HEK293T (cell line): Measurements from ENCODE around the gene PDZK1IP1.

Experiments
- CTCF ChIA-PET: fragments of 350-600 bp; formaldehyde crosslinking; extraction: SDS; loops from one replicate; lab custom pipeline; 2021; ENCODE audit warnings: antibody characterized with exemption, inconsistent platforms; lab: Yijun Ruan, JAX
- POLR2A ChIA-PET: fragments of 350-600 bp; formaldehyde crosslinking; extraction: SDS; loops from one replicate; lab custom pipeline; 2020; ENCODE audit warnings: antibody characterized with exemption, inconsistent platforms; lab: Yijun Ruan, JAX
- DNase-seq: peaks from one replicate; pipeline ENCODE4 v3.0.0; 2012; ENCODE audit warnings: mixed read lengths; ENCODE audit errors: extremely low spot score
- ARNT ChIP-seq: fragments of 450-650 bp; IDR thresholded peaks from 2 replicates; pipeline ENCODE4 v1.6.1; 2017; ENCODE audit warnings: mild to moderate bottlenecking
- BHLHE40 ChIP-seq: fragments of 450-650 bp; IDR thresholded peaks from 2 replicates; pipeline ENCODE4 v1.6.1; 2016; ENCODE audit warnings: mild to moderate bottlenecking, moderate library complexity, borderline replicate concordance
- CTBP1 ChIP-seq: fragments of 450-650 bp; IDR thresholded peaks from 2 replicates; pipeline ENCODE4 v1.6.1; 2016; ENCODE audit warnings: borderline replicate concordance
- ELF4 ChIP-seq: fragments of 450-650 bp; IDR thresholded peaks from 2 replicates; pipeline ENCODE4 v1.6.1; 2017; ENCODE audit warnings: antibody characterized with exemption
- FOXA1 ChIP-seq: fragments of 450-650 bp; IDR thresholded peaks from 2 replicates; pipeline ENCODE4 v1.6.1; 2016; ENCODE audit warnings: mild to moderate bottlenecking
- FOXK2 ChIP-seq: fragments of 450-650 bp; IDR thresholded peaks from 2 replicates; pipeline ENCODE4 v1.6.1; 2016; ENCODE audit warnings: mild to moderate bottlenecking
- FOXM1 ChIP-seq: fragments of 450-650 bp; IDR thresholded peaks from 2 replicates; pipeline ENCODE4 v1.6.1; 2017; ENCODE audit warnings: mild to moderate bottlenecking, borderline replicate concordance
- HDGF ChIP-seq: fragments of 450-650 bp; IDR thresholded peaks from 2 replicates; pipeline ENCODE4 v1.6.1; 2017; ENCODE audit warnings: antibody characterized with exemption, borderline replicate concordance
- L3MBTL2 ChIP-seq: fragments of 450-650 bp; conservative IDR thresholded peaks from 2 replicates; pipeline ENCODE4 v1.6.1; 2016; ENCODE audit warnings: mild to moderate bottlenecking
- LEF1 ChIP-seq: fragments of 450-650 bp; IDR thresholded peaks from 2 replicates; pipeline ENCODE4 v1.6.1; 2017; ENCODE audit warnings: mild to moderate bottlenecking, borderline replicate concordance
- NFRKB ChIP-seq: fragments of 450-650 bp; IDR thresholded peaks from 2 replicates; pipeline ENCODE4 v1.6.1; 2016; ENCODE audit warnings: mild to moderate bottlenecking, moderate library complexity
- PKNOX1 ChIP-seq: fragments of 450-650 bp; IDR thresholded peaks from 2 replicates; pipeline ENCODE4 v1.6.1; 2016
- SP1 ChIP-seq: fragments of 450-650 bp; IDR thresholded peaks from 2 replicates; pipeline ENCODE4 v1.6.1; 2017
- SUZ12 ChIP-seq: fragments of 450-650 bp; IDR thresholded peaks from 2 replicates; pipeline ENCODE4 v1.6.1; 2016; ENCODE audit warnings: mild to moderate bottlenecking
- TARDBP ChIP-seq: fragments of 450-650 bp; IDR thresholded peaks from 2 replicates; pipeline ENCODE4 v1.6.1; 2016
- ZNF384 ChIP-seq: fragments of 450-650 bp; IDR thresholded peaks from 2 replicates; pipeline ENCODE4 v1.6.1; 2016

Gene PDZK1IP1

GRCh38 chr1:47223174-47223920, 33.5 kb upstream of the PDZK1IP1 start:
- CTCF ChIA-PET: no interaction called here
- TF ChIP-seq NFRKB: no peak
- no peak for TF ChIP-seq CTBP1
- TF ChIP-seq SP1: no peak
- no peak for TF ChIP-seq FOXA1
- TF ChIP-seq SUZ12: no peak
- TF ChIP-seq L3MBTL2: no peak
- TF ChIP-seq TARDBP: no peak
- no peak for TF ChIP-seq BHLHE40
- no peak for TF ChIP-seq HDGF
- POLR2A ChIA-PET: no interaction called here
- DNase-seq: no peak

- TF ChIP-seq BHLHE40: no peak
- no peak for TF ChIP-seq ARNT
- no peak for TF ChIP-seq CTBP1
- TF ChIP-seq SUZ12: no peak
- no peak for TF ChIP-seq ELF4
- TF ChIP-seq SP1: no peak
- TF ChIP-seq TARDBP: no peak
- TF ChIP-seq LEF1: no peak
- TF ChIP-seq HDGF: no peak
- TF ChIP-seq FOXM1: no peak
- TF ChIP-seq NFRKB: no peak
- TF ChIP-seq FOXK2: no peak
- no peak for TF ChIP-seq PKNOX1
- no peak for TF ChIP-seq L3MBTL2
- no peak for TF ChIP-seq ZNF384
- no peak for TF ChIP-seq FOXA1
- no peak for DNase-seq
- ChIA-PET POLR2A (no interaction called here), CTCF (no interaction called here)
These were observed 32.6 kb upstream of the PDZK1IP1 start for GRCh38 chr1:47222476-47222875.

- no peak for DNase-seq
- TF ChIP-seq FOXM1: no peak
- no peak for TF ChIP-seq CTBP1
- TF ChIP-seq TARDBP: no peak
- no peak for TF ChIP-seq ZNF384
- TF ChIP-seq SUZ12: no peak
- ChIA-PET POLR2A (no interaction called here), CTCF (no interaction called here)
These were observed 29.9 kb upstream of the PDZK1IP1 start for GRCh38 chr1:47219590-47220220.

GRCh38 chr1:47219001-47219400, 29.2 kb upstream of the PDZK1IP1 start:
- no peak for DNase-seq
- TF ChIP-seq NFRKB (no peak), L3MBTL2 (no peak), ZNF384 (no peak), CTBP1 (no peak), SP1 (no peak), LEF1 (no peak), ELF4 (no peak), FOXA1 (no peak), HDGF (no peak), SUZ12 (no peak), TARDBP (no peak), ARNT (no peak), BHLHE40 (no peak), FOXM1 (no peak), FOXK2 (no peak), PKNOX1 (no peak)
- ChIA-PET POLR2A (no interaction called here), CTCF (interaction anchor here (0.6 kb wide), 1 partner anchor 26 kb away, joined by 3 read pairs; no protein-coding TSS in a partner anchor)

- ChIA-PET POLR2A (no interaction called here), CTCF (no interaction called here)
- TF ChIP-seq SUZ12: no peak
- TF ChIP-seq TARDBP: no peak
- TF ChIP-seq CTBP1: no peak
- TF ChIP-seq PKNOX1: no peak
- no peak for TF ChIP-seq ELF4
- TF ChIP-seq BHLHE40: no peak
- no peak for TF ChIP-seq L3MBTL2
- DNase-seq: no peak
These were observed 26.6 kb upstream of the PDZK1IP1 start for GRCh38 chr1:47216278-47217059.

GRCh38 chr1:47215713-47216112, 25.9 kb upstream of the PDZK1IP1 start:
- DNase-seq: no peak
- TF ChIP-seq CTBP1: no peak
- TF ChIP-seq BHLHE40: no peak
- TF ChIP-seq HDGF: no peak
- no peak for TF ChIP-seq L3MBTL2
- TF ChIP-seq NFRKB: no peak
- TF ChIP-seq TARDBP: no peak
- no peak for TF ChIP-seq FOXA1
- TF ChIP-seq ZNF384: no peak
- no peak for TF ChIP-seq SUZ12
- no peak for TF ChIP-seq ELF4
- no peak for TF ChIP-seq ARNT
- TF ChIP-seq PKNOX1: no peak
- TF ChIP-seq SP1: no peak
- TF ChIP-seq FOXK2: no peak
- TF ChIP-seq FOXM1: no peak
- TF ChIP-seq LEF1: no peak
- ChIA-PET POLR2A (no interaction called here), CTCF (no interaction called here)
